Stimulated activated CD8-positive, alpha-beta memory T cell treated with anti-CD3 and anti-CD28 coated beads, Interleukin-2, amount 100 ng/mL, for 1 hour (primary cell): ENCODE data around the gene JAKMIP2.

Experiments
- DNase-seq, 2 donors: peaks; one replicate each; pipeline ENCODE4 v3.0.0-alpha.2; 2020; ENCODE audit warnings: low read depth in 2 of 2

Gene JAKMIP2

GRCh38 chr5:147697380-147697779, 85.1 kb downstream of the JAKMIP2 start:
- no peak for DNase-seq

- no peak for DNase-seq
Observed at GRCh38 chr5:147694772-147695171, 87.8 kb downstream of the JAKMIP2 start.

GRCh38 chr5:147693233-147693632, 89.3 kb downstream of the JAKMIP2 start:
- DNase-seq = no peak

GRCh38 chr5:147691130-147691529, 91.4 kb downstream of the JAKMIP2 start:
- DNase-seq = no peak

- no peak for DNase-seq
Observed at GRCh38 chr5:147690595-147690994, 91.9 kb downstream of the JAKMIP2 start.

GRCh38 chr5:147689426-147689825, 93.1 kb downstream of the JAKMIP2 start:
- DNase-seq = no peak

GRCh38 chr5:147688656-147689356, 93.7 kb downstream of the JAKMIP2 start:
- no peak for DNase-seq

GRCh38 chr5:147687118-147687517, 95.4 kb downstream of the JAKMIP2 start:
- no peak for DNase-seq

GRCh38 chr5:147686421-147686820, 96.1 kb downstream of the JAKMIP2 start:
- no peak for DNase-seq

GRCh38 chr5:147685993-147686392, 96.5 kb downstream of the JAKMIP2 start:
- DNase-seq = no peak

- DNase-seq = no peak
Observed at GRCh38 chr5:147675168-147675567, 107.4 kb downstream of the JAKMIP2 start.

GRCh38 chr5:147674411-147674810, 108.1 kb downstream of the JAKMIP2 start:
- no peak for DNase-seq

GRCh38 chr5:147673791-147674190, 108.7 kb downstream of the JAKMIP2 start:
- DNase-seq = no peak

- no peak for DNase-seq
Observed at GRCh38 chr5:147673266-147673665, 109.3 kb downstream of the JAKMIP2 start.

GRCh38 chr5:147671365-147671764, 111.2 kb downstream of the JAKMIP2 start:
- DNase-seq = no peak

- no peak for DNase-seq
Observed at GRCh38 chr5:147670815-147671214, 111.7 kb downstream of the JAKMIP2 start.

- no peak for DNase-seq
Observed at GRCh38 chr5:147669169-147669869, 113.2 kb downstream of the JAKMIP2 start.

- no peak for DNase-seq
Observed at GRCh38 chr5:147668385-147668784, 114.1 kb downstream of the JAKMIP2 start.

GRCh38 chr5:147667363-147667762, 115.2 kb downstream of the JAKMIP2 start:
- DNase-seq = no peak

- DNase-seq = no peak
Observed at GRCh38 chr5:147666419-147666818, 116.1 kb downstream of the JAKMIP2 start.

- no peak for DNase-seq
Observed at GRCh38 chr5:147661541-147661940, 121.0 kb downstream of the JAKMIP2 start.

- no peak for DNase-seq
Observed at GRCh38 chr5:147659166-147659929, 123.2 kb downstream of the JAKMIP2 start.
